Stimulated activated CD4-positive, alpha-beta T cell treated with anti-CD3 and anti-CD28 coated beads, Interleukin-15, amount 100 ng/mL, for 48 hours (primary cell): ENCODE measurements around the gene YJEFN3.
A peak's percentile ranks its signal among the peaks of the same experiment; 100 is the strongest.

Source experiments
- DNase-seq, 2 donors: peaks; one replicate each; pipeline ENCODE4 v3.0.0-alpha.2; 2020; ENCODE audit warnings: low read depth in 2 of 2

The YJEFN3 gene

DNA sequence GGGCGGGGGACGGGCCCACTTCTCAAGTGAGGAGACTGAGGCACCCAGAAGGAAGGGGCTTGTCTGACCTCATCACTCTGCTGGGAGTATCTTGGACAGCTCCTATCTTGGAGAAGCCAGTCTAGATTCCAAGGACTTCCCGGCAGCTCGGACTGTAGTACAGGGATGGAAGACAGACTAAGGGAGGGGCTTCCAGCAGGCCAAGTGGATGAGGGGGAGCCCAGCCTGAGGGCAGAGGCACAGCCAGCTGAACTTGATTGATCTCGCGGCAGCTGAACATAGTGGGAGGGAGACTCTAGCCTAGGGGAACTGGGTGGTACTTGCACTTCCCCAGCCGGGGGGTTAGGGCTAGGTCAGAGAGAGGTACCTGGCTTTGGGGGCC is 10.1 kb downstream of the YJEFN3 start:
- DNase-seq, result no peak

DNA sequence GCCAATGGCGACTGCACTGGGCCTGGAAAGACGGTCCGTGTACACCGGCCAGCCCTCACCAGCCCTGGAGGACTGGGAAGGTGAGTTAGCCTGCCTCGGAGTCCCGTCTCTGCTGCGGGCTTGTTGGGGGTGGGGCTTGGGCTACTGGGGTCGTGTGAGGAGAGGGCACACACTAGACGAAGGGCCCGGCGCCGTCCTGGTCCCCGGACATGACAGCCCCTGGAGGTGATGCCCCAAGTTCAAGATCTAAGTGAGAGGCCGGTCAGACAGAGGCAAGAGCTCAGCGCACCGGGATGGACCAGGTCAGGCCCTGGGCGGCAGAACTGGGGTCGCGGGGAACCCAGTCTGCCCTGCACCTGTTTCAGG is 11.0 kb downstream of the YJEFN3 start:
- DNase-seq, result no peak

DNA sequence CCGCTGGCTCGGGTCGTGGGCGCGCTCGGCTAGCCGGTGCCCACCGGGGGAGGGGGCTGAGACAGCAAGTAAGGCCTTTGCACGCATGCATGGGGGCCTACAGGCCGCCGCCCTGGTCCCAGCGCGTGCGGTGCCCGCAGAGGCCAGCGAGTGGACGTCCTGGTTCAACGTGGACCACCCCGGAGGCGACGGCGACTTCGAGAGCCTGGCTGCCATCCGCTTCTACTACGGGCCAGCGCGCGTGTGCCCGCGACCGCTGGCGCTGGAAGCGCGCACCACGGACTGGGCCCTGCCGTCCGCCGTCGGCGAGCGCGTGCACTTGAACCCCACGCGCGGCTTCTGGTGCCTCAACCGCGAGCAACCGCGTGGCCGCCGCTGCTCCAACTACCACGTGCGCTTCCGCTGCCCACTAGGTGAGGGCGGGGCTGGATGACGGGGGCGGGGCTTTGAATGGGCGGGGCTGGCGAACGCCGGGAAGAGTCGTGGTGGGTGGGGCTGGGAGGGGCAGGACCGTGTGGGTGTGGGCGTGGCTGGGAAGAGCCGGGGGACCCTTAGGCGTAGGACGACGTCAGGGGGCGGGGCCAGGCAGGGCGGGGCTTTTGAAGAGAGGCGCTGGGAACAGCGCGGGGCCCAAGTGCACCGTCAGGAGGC is 11.5 kb downstream of the YJEFN3 start:
- peak; percentile 75 to 78 for DNase-seq

DNA sequence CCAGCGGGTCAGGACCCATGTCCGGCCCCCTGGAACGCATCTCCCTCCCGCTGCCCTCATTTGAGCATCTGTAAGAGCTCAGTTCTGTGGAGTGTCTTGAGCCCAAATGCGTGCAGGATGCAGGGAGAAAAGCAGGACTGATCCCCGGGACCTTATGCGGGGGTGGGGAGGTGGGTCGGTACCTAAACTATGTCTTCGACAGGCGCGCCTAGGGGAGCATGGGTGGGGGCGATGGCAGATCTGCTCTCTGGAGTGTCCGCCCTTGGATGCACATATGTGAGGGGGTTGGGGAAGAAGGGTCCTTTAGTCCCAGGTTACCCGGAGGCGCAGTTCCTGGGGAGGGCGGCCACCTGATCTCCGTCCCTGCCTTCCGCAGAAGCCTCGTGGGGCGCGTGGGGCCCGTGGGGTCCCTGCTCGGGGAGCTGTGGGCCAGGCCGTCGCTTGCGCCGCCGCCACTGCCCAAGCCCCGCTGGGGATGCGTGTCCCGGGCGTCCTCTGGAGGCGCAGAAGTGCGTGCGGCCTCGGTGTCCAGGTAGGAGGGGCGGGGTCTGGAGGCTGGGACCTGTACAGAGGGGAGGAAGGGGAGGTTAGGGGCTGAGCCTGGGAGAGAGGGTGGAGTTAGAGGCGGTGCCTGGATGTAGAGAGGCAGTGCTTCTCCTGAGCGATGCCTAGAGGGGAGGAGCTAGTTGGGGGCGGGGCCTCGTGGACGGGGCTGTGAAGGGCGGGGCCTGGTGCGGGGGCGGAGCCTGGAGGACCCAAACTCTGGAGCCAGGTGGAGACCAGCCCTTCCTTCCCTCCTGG is 12.2 kb downstream of the YJEFN3 start:
- peak; percentile 78 to 85 for DNase-seq

DNA sequence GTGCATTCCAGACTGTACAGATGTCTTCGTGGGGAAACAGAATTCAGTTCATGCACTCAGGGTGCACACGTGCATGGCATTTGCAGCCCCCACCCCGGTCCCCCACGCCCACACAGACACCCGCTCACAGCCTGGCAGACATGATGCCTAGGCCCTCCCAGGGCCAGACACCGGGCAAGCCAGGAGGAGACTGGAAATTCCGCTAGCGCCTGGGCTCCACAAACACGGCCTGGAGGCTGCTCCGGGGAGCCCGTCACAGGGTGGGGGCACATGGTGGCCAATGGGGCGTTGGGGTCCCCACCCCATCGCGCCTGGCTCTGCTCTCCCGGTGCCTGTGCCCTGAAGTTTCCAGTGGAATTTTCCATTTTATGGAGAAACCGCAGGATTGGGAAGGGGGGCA is 12.9 kb downstream of the YJEFN3 start:
- DNase-seq, result no peak

DNA sequence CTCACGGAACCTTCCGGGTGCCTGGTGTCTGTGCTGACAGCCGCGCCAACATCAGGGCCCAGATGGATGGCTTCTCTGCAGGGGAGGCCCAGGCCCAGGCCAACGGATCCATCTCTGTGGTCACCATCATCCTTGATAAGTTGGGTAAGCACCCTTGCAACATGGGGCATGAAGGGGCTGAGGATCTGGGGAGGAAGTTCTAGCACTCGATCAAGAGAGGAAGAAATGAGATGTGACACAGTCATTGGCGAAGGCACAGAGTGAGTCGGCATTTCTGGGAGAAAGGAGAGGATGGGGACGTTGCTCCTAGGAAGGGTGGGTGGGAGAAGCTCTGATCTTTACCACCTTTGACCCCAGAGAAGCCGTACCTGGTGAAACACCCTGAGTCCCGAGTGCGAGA is 13.8 kb downstream of the YJEFN3 start:
- DNase-seq, result no peak

DNA sequence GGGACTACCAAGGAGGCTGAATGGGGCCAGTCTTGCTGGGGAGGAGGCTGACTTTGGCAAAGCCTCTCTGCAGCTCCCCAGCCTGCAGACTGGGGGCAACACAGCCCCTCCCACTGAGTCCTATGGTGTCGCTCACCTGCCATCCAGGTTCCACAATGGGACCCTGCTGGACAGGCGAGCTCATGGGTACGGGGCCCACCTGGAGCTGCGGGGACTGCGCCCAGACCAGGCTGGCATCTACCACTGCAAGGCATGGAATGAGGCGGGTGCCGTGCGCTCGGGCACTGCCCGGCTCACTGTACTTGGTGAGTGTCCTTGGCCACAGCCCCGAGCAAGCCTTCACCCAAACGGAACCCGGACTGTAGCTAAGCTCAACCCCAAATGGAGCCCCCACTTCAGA is 14.4 kb downstream of the YJEFN3 start:
- DNase-seq, result no peak

DNA sequence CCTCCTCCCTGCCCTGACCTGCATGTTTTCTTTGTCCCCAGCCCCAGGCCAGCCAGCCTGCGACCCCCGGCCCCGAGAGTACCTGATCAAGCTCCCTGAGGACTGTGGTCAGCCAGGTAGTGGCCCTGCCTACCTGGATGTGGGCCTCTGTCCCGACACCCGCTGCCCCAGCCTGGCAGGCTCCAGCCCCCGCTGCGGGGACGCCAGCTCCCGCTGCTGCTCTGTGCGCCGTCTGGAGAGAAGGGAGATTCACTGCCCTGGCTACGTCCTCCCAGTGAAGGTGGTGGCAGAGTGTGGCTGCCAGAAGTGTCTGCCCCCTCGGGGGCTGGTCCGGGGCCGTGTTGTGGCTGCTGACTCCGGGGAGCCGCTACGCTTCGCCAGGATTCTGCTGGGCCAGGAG is 14.9 kb downstream of the YJEFN3 start:
- DNase-seq, result no peak

DNA sequence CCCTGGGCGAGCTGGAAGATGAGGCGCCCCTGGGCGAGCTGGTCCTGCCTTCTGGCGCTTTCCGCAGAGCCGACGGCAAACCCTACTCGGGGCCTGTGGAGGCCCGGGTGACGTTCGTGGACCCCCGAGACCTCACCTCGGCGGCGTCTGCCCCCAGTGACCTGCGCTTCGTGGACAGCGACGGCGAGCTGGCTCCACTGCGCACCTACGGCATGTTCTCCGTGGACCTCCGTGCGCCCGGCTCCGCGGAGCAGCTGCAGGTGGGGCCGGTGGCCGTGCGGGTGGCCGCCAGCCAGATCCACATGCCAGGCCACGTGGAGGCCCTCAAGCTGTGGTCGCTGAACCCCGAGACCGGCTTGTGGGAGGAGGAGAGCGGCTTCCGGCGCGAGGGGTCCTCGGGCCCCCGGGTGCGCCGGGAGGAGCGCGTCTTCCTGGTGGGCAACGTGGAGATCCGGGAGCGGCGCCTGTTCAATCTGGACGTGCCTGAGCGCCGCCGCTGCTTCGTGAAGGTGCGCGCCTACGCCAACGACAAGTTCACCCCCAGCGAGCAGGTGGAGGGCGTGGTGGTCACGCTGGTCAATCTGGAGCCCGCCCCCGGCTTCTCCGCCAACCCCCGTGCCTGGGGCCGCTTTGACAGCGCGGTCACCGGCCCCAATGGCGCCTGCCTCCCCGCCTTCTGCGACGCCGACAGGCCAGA is 15.7 kb downstream of the YJEFN3 start:
- DNase-seq, result no peak

DNA sequence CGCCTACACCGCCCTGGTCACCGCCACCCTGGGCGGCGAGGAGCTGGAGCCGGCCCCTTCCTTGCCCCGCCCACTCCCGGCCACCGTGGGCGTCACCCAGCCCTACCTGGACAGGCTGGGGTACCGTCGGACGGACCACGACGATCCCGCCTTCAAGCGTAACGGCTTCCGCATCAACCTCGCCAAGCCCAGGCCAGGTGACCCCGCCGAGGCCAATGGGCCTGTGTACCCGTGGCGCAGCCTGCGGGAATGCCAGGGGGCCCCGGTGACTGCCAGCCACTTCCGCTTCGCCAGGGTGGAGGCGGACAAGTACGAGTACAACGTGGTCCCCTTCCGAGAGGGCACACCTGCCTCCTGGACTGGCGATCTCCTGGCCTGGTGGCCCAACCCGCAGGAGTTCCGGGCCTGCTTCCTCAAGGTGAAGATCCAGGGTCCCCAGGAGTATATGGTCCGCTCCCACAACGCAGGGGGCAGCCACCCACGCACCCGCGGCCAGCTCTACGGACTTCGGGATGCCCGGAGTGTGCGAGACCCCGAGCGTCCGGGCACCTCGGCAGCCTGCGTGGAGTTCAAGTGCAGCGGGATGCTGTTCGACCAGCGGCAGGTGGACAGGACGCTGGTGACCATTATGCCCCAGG is 16.4 kb downstream of the YJEFN3 start:
- no peak for DNase-seq

DNA sequence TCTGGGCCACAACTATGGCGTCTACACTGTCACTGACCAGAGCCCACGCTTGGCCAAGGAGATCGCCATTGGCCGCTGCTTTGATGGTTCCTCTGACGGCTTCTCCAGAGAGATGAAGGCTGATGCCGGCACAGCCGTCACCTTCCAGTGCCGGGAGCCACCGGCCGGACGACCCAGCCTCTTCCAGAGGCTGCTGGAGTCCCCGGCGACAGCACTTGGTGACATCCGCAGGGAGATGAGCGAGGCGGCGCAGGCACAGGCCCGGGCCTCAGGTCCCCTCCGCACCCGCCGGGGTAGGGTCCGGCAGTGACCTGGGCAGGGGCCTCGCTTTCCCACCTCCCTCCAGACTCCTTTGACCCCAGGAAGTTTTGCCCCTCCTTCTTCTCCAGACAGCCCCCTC is 17.0 kb downstream of the YJEFN3 start:
- no peak for DNase-seq

DNA sequence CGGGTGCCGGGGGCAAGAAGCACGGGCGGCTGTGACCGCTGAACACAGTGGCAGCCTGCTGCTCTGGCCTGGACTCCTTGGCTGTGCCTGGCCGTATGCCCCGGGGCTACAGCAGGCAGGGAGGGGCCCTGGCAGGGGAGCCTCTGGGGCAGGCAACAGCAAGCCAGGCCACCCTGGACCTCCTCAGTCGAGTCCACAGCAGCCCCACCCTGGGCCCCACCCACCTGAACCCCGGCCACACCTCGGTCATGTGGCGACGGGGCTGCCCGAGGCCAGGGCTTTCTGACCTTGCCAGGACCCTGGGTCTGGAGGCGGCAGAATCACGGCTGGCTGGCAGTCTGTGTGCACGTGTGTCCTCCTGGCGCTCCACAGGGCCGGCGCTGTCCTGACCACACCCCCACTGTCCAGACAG is 18.0 kb downstream of the YJEFN3 start:
- no peak for DNase-seq

DNA sequence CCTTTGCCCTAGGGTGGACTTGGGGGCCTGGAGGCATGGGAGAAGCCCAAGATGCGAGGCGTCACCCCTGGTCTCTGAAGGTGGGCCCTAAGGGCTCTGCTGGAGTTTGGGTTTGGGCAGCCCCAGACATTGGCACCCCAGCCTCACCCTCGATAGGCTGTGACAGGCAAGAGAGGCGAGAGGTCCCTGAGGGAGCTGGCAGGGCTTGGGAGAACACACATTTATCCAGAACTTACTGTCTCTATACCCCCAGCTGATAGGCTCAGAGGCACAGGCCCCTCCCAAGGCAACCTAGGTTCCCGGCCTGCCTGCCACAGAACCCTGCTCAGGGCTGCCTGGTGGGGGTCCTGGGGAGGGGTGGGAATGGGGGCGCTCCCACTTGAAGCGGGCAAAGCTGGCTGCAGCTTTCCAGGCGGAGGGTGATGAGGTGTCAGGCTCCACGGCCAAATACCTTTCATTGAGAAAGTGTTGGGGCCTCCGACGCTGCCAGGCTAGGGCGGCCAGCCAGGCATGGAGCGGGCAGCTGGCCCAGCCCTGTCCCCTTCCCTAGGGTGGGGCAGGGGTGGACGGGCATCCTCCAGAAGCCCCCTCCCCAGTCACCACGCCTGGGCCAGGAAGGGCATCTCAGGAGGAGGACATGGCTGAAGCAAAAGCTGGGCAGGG is 19.1 kb downstream of the YJEFN3 start:
- DNase-seq, result no peak

DNA sequence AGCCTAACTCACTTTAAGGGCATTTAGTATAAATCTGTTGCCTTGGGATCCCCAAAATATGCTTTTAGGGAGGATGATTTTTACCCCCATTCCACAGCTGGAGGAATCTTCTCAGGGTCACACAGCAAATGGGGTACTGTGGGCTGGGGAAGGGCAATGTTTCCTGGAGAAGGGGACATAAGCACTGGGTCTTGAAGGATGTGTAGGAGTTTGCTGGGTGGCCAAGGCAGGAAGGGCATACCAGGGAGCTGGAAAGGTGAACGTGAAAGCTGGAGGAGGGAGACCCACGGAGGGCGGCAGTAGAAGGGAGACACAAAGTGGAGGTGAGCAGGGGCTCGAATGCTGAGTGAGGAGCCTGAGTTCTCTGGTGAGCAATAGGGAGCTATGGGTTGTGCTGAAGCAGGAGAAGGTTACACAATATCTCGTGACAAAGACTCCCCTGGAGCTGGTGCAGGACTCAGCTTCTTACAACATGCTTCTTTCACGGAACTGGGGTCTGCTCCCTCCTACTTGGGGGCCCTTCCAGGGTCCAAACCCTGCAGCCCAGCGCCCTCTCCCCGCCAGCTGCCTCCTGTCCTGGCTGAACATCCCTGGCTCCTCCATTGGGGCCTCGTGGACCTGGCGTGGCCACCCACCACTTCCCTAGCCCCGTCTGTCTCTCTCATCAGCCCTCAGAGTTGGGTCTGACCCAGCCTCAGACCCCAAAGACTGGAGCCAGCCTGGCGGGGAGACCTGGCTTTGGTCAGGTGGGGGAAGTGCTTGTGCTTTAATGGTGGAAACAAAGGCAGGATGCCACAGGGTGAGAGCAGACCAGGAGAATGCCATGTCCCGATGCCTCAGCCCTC is 20.4 kb downstream of the YJEFN3 start:
- DNase-seq, result no peak

DNA sequence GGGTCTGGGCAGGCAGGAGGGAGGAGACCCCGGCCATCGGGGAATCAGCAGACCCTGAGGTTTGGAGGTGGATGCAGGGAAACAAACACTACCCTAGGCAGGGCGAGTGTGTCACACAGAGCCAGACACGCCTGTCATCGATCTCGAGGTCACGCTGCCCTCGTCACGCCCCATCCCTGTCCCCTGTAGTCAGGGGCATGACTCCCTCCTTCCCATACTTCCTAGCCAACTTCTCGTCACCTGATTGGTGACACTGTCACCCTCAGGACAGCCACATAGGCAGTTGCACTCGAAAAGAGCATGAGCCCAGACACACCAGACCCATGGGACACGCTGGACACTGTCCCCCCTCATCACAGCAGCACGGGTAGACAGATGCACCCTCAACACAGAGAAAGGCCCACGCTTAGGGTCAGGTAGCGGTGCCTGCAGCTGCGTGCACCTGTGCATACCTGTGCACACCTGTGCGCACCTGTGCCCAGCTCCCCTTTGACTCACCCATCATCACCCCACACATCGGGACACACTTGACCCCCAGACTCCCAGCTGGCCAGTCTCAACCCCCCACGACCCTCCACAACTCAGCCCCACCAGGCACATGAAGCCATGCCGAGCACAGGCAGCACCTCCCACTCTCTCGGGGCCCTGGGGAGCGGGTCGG is 21.2 kb downstream of the YJEFN3 start:
- DNase-seq, result no peak

DNA sequence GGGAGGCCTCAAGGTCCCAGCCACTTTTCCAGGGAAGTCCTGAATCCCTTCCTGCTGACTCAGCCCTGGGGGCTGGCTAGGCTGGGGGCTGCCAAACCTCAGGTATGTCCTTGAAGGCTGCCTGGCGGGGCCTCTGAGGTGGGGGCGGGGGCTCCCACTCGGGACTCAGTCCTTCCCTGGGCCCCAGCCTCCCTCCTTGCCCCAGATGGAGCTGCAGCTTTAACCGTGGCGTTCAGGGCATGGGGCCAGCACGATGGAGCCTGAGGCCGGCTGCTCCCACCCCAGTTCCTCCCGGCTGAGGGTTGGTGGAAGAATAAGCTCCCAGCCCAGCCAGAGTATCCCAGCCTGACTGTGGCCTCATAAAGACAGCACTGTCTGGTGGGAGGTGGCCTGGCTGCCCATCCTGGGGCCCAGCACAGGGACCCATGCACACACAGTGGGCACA is 21.8 kb downstream of the YJEFN3 start:
- no peak for DNase-seq

DNA sequence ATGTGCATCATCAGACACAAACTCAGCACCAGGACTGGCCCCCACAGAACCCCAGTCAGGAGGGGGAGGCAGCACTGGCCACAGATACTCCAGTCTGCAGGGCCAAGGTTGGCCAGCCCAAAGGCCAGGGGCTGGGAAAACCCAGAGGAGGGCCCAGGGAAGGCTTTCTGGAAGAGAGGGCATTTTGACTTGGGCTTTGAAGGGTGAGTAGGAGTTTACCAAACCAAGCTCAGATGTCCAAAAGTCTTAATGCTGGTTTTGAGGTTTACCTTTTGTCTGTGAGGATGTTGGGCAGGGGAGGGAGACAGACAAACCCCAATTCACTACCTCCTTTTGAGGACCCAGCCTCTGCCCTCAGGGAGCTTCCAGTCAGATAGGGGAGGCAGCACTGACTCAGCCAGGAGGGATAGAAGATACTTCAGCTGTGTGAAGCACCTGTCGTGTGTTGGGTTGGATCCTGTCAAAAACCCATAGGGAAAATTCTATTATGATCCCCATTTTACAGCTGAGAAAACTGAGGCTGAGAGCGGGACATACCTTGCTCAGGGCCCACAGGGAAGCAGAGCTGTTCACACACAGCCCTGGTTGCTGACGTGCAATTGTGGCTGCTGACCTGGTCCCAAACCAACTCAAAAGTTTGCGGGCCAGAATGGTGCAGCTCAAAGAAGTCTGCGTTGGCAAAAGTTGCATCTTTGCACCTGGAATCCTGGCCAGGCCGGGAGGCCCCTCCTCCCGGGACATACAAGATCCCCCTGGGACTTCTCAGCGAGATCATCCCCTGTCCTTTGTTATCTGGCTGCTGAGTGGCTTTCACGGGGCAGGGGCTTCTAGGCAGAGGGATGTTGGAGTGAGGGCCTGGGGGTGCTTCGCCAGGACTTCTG is 22.5 kb downstream of the YJEFN3 start:
- DNase-seq, result no peak

DNA sequence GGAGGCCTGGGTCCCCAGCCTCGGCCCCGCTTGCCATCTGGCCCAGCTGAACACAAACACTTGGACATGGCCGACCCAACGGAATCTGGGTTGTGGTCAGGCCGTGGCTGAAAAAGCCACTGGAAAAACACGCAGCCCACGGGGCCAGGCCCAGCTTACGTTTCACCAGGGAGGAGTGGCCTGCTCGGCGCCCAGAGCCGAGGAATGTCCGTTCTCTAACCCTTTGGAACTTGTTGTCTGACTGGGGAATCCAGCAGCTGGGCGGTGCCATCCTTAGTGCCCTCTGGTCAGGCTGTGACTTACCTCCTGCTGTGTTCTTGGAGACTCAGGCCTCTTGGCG is 23.1 kb downstream of the YJEFN3 start:
- no peak for DNase-seq

DNA sequence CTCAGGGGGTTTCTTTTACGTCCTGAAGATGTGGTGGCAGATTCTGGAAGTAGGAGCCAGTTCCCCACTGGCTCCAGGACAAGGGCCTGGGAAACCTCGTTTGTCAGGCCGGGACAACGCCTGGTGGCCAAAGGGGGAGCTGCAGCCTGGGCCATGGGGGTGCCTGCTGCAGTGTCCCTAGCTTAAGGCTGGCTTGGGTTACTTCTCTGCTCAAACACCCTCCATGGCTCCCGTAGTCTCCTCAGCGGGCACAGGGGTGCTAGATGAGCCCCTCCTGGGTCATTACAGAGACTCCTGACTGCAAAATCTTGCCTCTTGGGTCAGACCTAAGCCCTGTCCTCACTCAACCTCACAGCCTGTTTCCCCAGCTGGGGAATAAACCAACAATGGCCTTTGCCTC is 24.1 kb downstream of the YJEFN3 start:
- no peak for DNase-seq

DNA sequence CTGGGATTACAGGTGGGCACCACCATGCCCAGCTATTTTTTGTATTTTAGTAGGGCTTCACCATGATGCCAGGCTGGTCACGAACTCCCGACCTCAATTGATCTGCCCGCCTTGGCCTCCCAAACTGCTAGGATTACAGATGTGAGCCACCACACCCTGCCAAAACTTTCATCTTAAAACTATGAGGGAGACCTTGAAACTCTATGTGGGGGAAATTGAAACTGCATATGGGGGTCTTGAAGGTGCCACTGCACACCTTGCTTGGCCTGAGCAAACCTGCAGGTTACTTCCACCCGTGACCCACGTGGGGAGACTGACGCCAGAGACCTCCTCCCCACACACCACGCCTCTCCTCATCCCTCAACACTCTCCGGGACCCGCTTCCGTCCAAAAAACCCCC is 25.0 kb downstream of the YJEFN3 start:
- no peak for DNase-seq
